Measurements from ENCODE around the gene CIT.

The CIT gene

GRCh38 chr12:119727600-119728443 lies 149.3 kb downstream of the CIT start:
- DNase-seq (ENCODE audit: low read depth in 2 of 2), result peak in 1 of 2 donors; percentile 6
- no peak for TF ChIP-seq CTCF (IDR thresholded peaks at IDR 0.05; ENCODE audit: low read depth, low read length)
- H3K4me3 ChIP-seq (replicated peaks in 1 of 2; ENCODE audit: low read depth in 2 of 2, low read length in 2 of 2), result no peak overlapping the region

GRCh38 chr12:119725523-119725922 lies 151.6 kb downstream of the CIT start:
- no peak for DNase-seq (ENCODE audit: low read depth in 2 of 2)
- no peak for TF ChIP-seq CTCF (IDR thresholded peaks at IDR 0.05; ENCODE audit: low read depth, low read length)
- no peak overlapping the region for H3K4me3 ChIP-seq (replicated peaks in 1 of 2; ENCODE audit: low read depth in 2 of 2, low read length in 2 of 2)

- DNase-seq (ENCODE audit: low read depth in 2 of 2), result no peak
- no peak overlapping the region for H3K4me3 ChIP-seq (replicated peaks in 1 of 2; ENCODE audit: low read depth in 2 of 2, low read length in 2 of 2)
- TF ChIP-seq CTCF (IDR thresholded peaks at IDR 0.05; ENCODE audit: low read depth, low read length), result no peak
Measured at GRCh38 chr12:119721306-119721705, 155.8 kb downstream of the CIT start.

- TF ChIP-seq CTCF (IDR thresholded peaks at IDR 0.05; ENCODE audit: low read depth, low read length), result no peak
- DNase-seq (ENCODE audit: low read depth in 2 of 2), result no peak
- H3K4me3 ChIP-seq (replicated peaks in 1 of 2; ENCODE audit: low read depth in 2 of 2, low read length in 2 of 2), result no peak overlapping the region
Measured at GRCh38 chr12:119720349-119720748, 156.8 kb downstream of the CIT start.

GRCh38 chr12:119718141-119718540 lies 159.0 kb downstream of the CIT start:
- H3K4me3 ChIP-seq (replicated peaks in 1 of 2; ENCODE audit: low read depth in 2 of 2, low read length in 2 of 2), result no peak overlapping the region
- no peak for DNase-seq (ENCODE audit: low read depth in 2 of 2)
- no peak for TF ChIP-seq CTCF (IDR thresholded peaks at IDR 0.05; ENCODE audit: low read depth, low read length)

GRCh38 chr12:119715268-119715620 lies 161.9 kb downstream of the CIT start:
- peak in 1 of 2 donors; percentile 67 for DNase-seq (ENCODE audit: low read depth in 2 of 2)
- TF ChIP-seq CTCF (IDR thresholded peaks at IDR 0.05; ENCODE audit: low read depth, low read length), result no peak
- H3K4me3 ChIP-seq (replicated peaks in 1 of 2; ENCODE audit: low read depth in 2 of 2, low read length in 2 of 2), result no peak overlapping the region

Measured in cardiac fibroblast (primary cell).